DND-41 (cell line): ENCODE results near the gene ADCY9.

Source experiments
- ATAC-seq: fragments of 200-7000 bp; cut with Tn5 transposase; 3 replicates; pipeline ENCODE4 v1.9.1; 2021; ENCODE audit warnings: low read depth; ENCODE audit not compliant: insufficient read depth
- DNase-seq: peaks from one replicate; pipeline ENCODE4 v3.0.0-alpha.2; 2020
- H2AFZ ChIP-seq: 2 replicates; pipeline ENCODE4 v1.6.0; 2012; ENCODE audit warnings: low read depth, low read length
- H3K27ac ChIP-seq: 2 replicates; pipeline ENCODE4 v1.5.1; 2012; ENCODE audit warnings: low read length, inconsistent platforms
- H3K27me3 ChIP-seq: fragments of 200-600 bp; sonication (generic); 2 replicates; pipeline ENCODE4 v1.6.0; 2012; ENCODE audit warnings: low read length, mild to moderate bottlenecking, inconsistent platforms; ENCODE audit not compliant: insufficient read depth, poor library complexity
- H3K36me3 ChIP-seq: 2 replicates; pipeline ENCODE4 v1.5.1; 2012; ENCODE audit warnings: low read length, inconsistent platforms; ENCODE audit not compliant: insufficient read depth
- H3K4me1 ChIP-seq: 2 replicates; pipeline ENCODE4 v1.5.1; 2012; ENCODE audit warnings: mild to moderate bottlenecking, low read length; ENCODE audit not compliant: insufficient read depth
- H3K4me2 ChIP-seq: 2 replicates; pipeline ENCODE4 v1.6.0; 2012; ENCODE audit warnings: mild to moderate bottlenecking, moderate library complexity, low read length, inconsistent platforms; ENCODE audit not compliant: insufficient read depth
- H3K4me3 ChIP-seq, 2 experiments: fragments of 200-600 bp in 1 of 2; shearing (Covaris generic) in 1 of 2; 2 replicates each; pipeline ENCODE4 v1.5.1; 2012 to 2016; ENCODE audit warnings: inconsistent platforms in 2 of 2, low read length in 2 of 2, mild to moderate bottlenecking in 2 of 2, low read depth in 1 of 2, moderate library complexity in 1 of 2
- H3K79me2 ChIP-seq: 2 replicates; pipeline ENCODE4 v1.6.0; 2012; ENCODE audit warnings: low read length, inconsistent platforms; ENCODE audit not compliant: insufficient read depth
- H3K9ac ChIP-seq: 2 replicates; pipeline ENCODE4 v1.6.0; 2012; ENCODE audit warnings: low read depth, mild to moderate bottlenecking, inconsistent platforms, low read length, moderate library complexity
- H3K9me3 ChIP-seq: 2 replicates; pipeline ENCODE4 v1.5.1; 2012; ENCODE audit warnings: low read length, moderate library complexity, mild to moderate bottlenecking, inconsistent platforms; ENCODE audit not compliant: insufficient read depth, severe bottlenecking
- H4K20me1 ChIP-seq: 2 replicates; pipeline ENCODE4 v1.6.0; 2012; ENCODE audit warnings: low read length; ENCODE audit not compliant: insufficient read depth
- EZH2 ChIP-seq: IDR thresholded peaks from 3 replicates; pipeline ENCODE4 v1.6.1; 2012; ENCODE audit warnings: borderline replicate concordance, low read depth, mild to moderate bottlenecking, moderate library complexity, low read length, inconsistent platforms; ENCODE audit not compliant: severe bottlenecking
- TF ChIP-seq, protein P1 (sequence below): IDR thresholded peaks from 2 replicates; pipeline ENCODE4 v1.5.1; 2012; ENCODE audit warnings: borderline replicate concordance, low read length, moderate library complexity, mild to moderate bottlenecking; ENCODE audit not compliant: poor library complexity, severe bottlenecking; ENCODE audit errors: extremely low read depth

The ADCY9 gene

GRCh38 chr16:4117250-4117578, 972 bp upstream of the ADCY9 start:
- no peak for DNase-seq
- Histone ChIP-seq H3K79me2 (no peaks in the 10 kb centered on the region), H3K36me3 (no peaks in the 10 kb centered on the region), H3K9ac (no peak overlapping the region), H3K9me3 (no peaks in the 10 kb centered on the region), H3K27ac (no peak overlapping the region), H2AFZ (no peak overlapping the region), H3K4me2 (no peak overlapping the region), H3K4me3 (no peak overlapping the region), H4K20me1 (no peaks in the 10 kb centered on the region), H3K27me3 (peaks cover under 1% of the 10 kb centered on the region), H3K4me1 (no peaks in the 10 kb centered on the region)
- TF ChIP-seq, protein P1, sequence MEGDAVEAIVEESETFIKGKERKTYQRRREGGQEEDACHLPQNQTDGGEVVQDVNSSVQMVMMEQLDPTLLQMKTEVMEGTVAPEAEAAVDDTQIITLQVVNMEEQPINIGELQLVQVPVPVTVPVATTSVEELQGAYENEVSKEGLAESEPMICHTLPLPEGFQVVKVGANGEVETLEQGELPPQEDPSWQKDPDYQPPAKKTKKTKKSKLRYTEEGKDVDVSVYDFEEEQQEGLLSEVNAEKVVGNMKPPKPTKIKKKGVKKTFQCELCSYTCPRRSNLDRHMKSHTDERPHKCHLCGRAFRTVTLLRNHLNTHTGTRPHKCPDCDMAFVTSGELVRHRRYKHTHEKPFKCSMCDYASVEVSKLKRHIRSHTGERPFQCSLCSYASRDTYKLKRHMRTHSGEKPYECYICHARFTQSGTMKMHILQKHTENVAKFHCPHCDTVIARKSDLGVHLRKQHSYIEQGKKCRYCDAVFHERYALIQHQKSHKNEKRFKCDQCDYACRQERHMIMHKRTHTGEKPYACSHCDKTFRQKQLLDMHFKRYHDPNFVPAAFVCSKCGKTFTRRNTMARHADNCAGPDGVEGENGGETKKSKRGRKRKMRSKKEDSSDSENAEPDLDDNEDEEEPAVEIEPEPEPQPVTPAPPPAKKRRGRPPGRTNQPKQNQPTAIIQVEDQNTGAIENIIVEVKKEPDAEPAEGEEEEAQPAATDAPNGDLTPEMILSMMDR, result no peak
- no peak for TF ChIP-seq EZH2
- ATAC-seq, result no peak

GRCh38 chr16:4115949-4116318, 308 bp downstream of the ADCY9 start:
- TF ChIP-seq EZH2, result no peak
- TF ChIP-seq, protein P1, result no peak
- no peak overlapping the region for H3K4me2 ChIP-seq
- DNase-seq (no peak), ATAC-seq (no peak)
- no peak overlapping the region for H3K9ac ChIP-seq
- no peak overlapping the region for H3K27ac ChIP-seq
- H3K4me3 ChIP-seq, result no peak overlapping the region
- H4K20me1 ChIP-seq, result 0 out of 2 replicates have a peak, but pooled peaks cover under 1% of the 10 kb centered on the region
- H3K27me3 ChIP-seq, result peaks cover 5% of the 10 kb centered on the region
- H2AFZ ChIP-seq, result no peak overlapping the region
- no peaks in the 10 kb centered on the region for H3K79me2 ChIP-seq
- H3K36me3 ChIP-seq, result no peaks in the 10 kb centered on the region
- H3K4me1 ChIP-seq, result no peaks in the 10 kb centered on the region
- H3K9me3 ChIP-seq, result no peaks in the 10 kb centered on the region

GRCh38 chr16:4115209-4115948, 863 bp downstream of the ADCY9 start:
- no peaks in the 10 kb centered on the region for H3K9me3 ChIP-seq
- no peak for ATAC-seq
- H3K4me1 ChIP-seq, result no peaks in the 10 kb centered on the region
- no peak overlapping the region for H2AFZ ChIP-seq
- no peak overlapping the region for H3K4me3 ChIP-seq
- no peak for TF ChIP-seq EZH2
- TF ChIP-seq, protein P1, result no peak
- no peak overlapping the region for H3K9ac ChIP-seq
- H3K27ac ChIP-seq, result no peak overlapping the region
- no peaks in the 10 kb centered on the region for H3K36me3 ChIP-seq
- DNase-seq, result no peak
- H4K20me1 ChIP-seq, result 0 out of 2 replicates have a peak, but pooled peaks cover 4% of the 10 kb centered on the region
- no peaks in the 10 kb centered on the region for H3K79me2 ChIP-seq
- H3K27me3 ChIP-seq, result peaks cover 9% of the 10 kb centered on the region
- H3K4me2 ChIP-seq, result no peak overlapping the region
